ENCODE measurements around the gene RITA1. TPM values are rescaled to one million over a fixed set of nuclear protein-coding genes. Genes with fewer than 3 reads are reported as not detected.

The RITA1 gene
- total RNA-seq, 2 donors from 2014 or later = 18.8 to 20.3 TPM

- TF ChIP-seq CTCF (conservative IDR thresholded peaks at IDR 0.05) = peak; percentile 99
- Histone ChIP-seq H3K27ac (ENCODE audit: low read depth, low read length) (no peak overlapping the region), H3K4me1 (ENCODE audit: control insufficient read depth, insufficient read depth, low read length) (no peaks in the 10 kb centered on the region), H3K36me3 (ENCODE audit: control insufficient read depth, insufficient read depth, low read length) (peaks cover 78% of the 10 kb centered on the region), H3K9me3 (ENCODE audit: control insufficient read depth, low read length) (no peaks in the 10 kb centered on the region), H3K9ac (ENCODE audit: extremely low read depth, low read length, poor library complexity, severe bottlenecking) (no peak overlapping the region), H3K4me3 (ENCODE audit: low read length) (no peak overlapping the region), H3K27me3 (ENCODE audit: control insufficient read depth, insufficient read depth, low read length, poor library complexity, severe bottlenecking) (no peaks in the 10 kb centered on the region)
- Mint-ChIP-seq H3K36me3 (ENCODE audit: low read depth) (peaks cover 87% of the 10 kb centered on the region), H3K27ac (no peak overlapping the region), H3K4me3 (no peak overlapping the region), H3K4me1 (no peaks in the 10 kb centered on the region), H3K27me3 (ENCODE audit: insufficient read depth) (no peaks in the 10 kb centered on the region), H3K9me3 (no peaks in the 10 kb centered on the region)
- peak; percentile 97 for DNase-seq
- WGBS, 2 experiments (ENCODE audit: insufficient coverage in 1 of 2, insufficient read length in 1 of 2) = 76 to 82% methylated on average over 7 to 31 of the region's 32 CpGs
Measured at GRCh38 chr12:113174461-113175384, 10.8 kb upstream of the RITA1 start.

- no peaks in the 10 kb centered on the region for H3K4me1 ChIP-seq (ENCODE audit: control insufficient read depth, insufficient read depth, low read length)
- 92% methylated on average over 13 to 14 of the region's 14 CpGs for WGBS, 2 experiments (ENCODE audit: insufficient coverage in 1 of 2, insufficient read length in 1 of 2)
- no peaks in the 10 kb centered on the region for H3K9me3 Mint-ChIP-seq
- no peaks in the 10 kb centered on the region for H3K27me3 Mint-ChIP-seq (ENCODE audit: insufficient read depth)
- H3K27me3 ChIP-seq (ENCODE audit: control insufficient read depth, insufficient read depth, low read length, poor library complexity, severe bottlenecking) = no peaks in the 10 kb centered on the region
- no peak overlapping the region for H3K27ac ChIP-seq (ENCODE audit: low read depth, low read length)
- no peak overlapping the region for H3K4me3 Mint-ChIP-seq
- peaks cover 68% of the 10 kb centered on the region for H3K36me3 Mint-ChIP-seq (ENCODE audit: low read depth)
- H3K4me3 ChIP-seq (ENCODE audit: low read length) = no peak overlapping the region
- TF ChIP-seq CTCF (conservative IDR thresholded peaks at IDR 0.05) = no peak
- no peaks in the 10 kb centered on the region for H3K4me1 Mint-ChIP-seq
- H3K9ac ChIP-seq (ENCODE audit: extremely low read depth, low read length, poor library complexity, severe bottlenecking) = no peak overlapping the region
- no peak for DNase-seq
- no peaks in the 10 kb centered on the region for H3K9me3 ChIP-seq (ENCODE audit: control insufficient read depth, low read length)
- H3K36me3 ChIP-seq (ENCODE audit: control insufficient read depth, insufficient read depth, low read length) = peaks cover 63% of the 10 kb centered on the region
- H3K27ac Mint-ChIP-seq = no peak overlapping the region
Measured at GRCh38 chr12:113179023-113179422, 6.5 kb upstream of the RITA1 start.

DNA sequence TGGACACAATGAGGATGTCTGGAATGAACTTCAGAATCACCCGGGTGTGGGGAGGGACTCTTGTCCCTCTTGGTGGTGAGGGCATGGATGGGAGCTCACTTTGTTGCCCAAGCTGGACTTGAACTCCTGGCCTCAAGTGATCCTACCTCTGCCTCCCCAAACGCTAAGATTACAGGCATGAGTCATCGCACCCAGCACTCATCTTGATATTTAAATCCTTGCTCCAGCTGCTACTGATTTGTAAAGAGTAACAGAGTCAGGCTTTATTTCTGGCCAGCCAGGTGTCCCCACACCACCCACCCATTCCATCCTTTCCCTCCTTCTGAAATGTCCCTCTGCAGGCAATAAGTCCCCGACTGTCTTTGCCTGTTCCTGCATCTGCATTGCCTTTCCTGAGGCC is 5.2 kb upstream of the RITA1 start:
- WGBS, 2 experiments (ENCODE audit: insufficient coverage in 1 of 2, insufficient read length in 1 of 2) = 91 to 93% methylated on average over 4 of the region's 4 CpGs
- H3K27ac Mint-ChIP-seq = no peak overlapping the region
- no peak for TF ChIP-seq CTCF (conservative IDR thresholded peaks at IDR 0.05)
- Histone ChIP-seq H3K27ac (ENCODE audit: low read depth, low read length) (no peak overlapping the region), H3K9me3 (ENCODE audit: control insufficient read depth, low read length) (no peaks in the 10 kb centered on the region), H3K4me1 (ENCODE audit: control insufficient read depth, insufficient read depth, low read length) (no peaks in the 10 kb centered on the region), H3K9ac (ENCODE audit: extremely low read depth, low read length, poor library complexity, severe bottlenecking) (no peak overlapping the region), H3K27me3 (ENCODE audit: control insufficient read depth, insufficient read depth, low read length, poor library complexity, severe bottlenecking) (no peaks in the 10 kb centered on the region), H3K36me3 (ENCODE audit: control insufficient read depth, insufficient read depth, low read length) (peaks cover 61% of the 10 kb centered on the region), H3K4me3 (ENCODE audit: low read length) (no peak overlapping the region)
- H3K4me1 Mint-ChIP-seq = no peaks in the 10 kb centered on the region
- H3K9me3 Mint-ChIP-seq = no peaks in the 10 kb centered on the region
- H3K27me3 Mint-ChIP-seq (ENCODE audit: insufficient read depth) = no peaks in the 10 kb centered on the region
- peaks cover 60% of the 10 kb centered on the region for H3K36me3 Mint-ChIP-seq (ENCODE audit: low read depth)
- no peak for DNase-seq
- H3K4me3 Mint-ChIP-seq = no peak overlapping the region
